K562 treated with DMSO at 1 percent for 24 hours (cell line): ENCODE measurements around the gene CALHM4. TPM values are rescaled to one million over a fixed set of nuclear protein-coding genes. Genes with fewer than 3 reads are reported as not detected.

Experiments
- total RNA-seq: library from RNA; unstranded; fragments of 300-600 nt; gene quantifications from 2 replicates; pipeline ENCODE4 v1.2.3, GENCODE V29; 2022; ENCODE audit warnings: low read depth; ENCODE audit not compliant: insufficient read depth

CALHM4 gene, protein sequence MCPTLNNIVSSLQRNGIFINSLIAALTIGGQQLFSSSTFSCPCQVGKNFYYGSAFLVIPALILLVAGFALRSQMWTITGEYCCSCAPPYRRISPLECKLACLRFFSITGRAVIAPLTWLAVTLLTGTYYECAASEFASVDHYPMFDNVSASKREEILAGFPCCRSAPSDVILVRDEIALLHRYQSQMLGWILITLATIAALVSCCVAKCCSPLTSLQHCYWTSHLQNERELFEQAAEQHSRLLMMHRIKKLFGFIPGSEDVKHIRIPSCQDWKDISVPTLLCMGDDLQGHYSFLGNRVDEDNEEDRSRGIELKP
- total RNA-seq: not detected in 2 replicates

DNA sequence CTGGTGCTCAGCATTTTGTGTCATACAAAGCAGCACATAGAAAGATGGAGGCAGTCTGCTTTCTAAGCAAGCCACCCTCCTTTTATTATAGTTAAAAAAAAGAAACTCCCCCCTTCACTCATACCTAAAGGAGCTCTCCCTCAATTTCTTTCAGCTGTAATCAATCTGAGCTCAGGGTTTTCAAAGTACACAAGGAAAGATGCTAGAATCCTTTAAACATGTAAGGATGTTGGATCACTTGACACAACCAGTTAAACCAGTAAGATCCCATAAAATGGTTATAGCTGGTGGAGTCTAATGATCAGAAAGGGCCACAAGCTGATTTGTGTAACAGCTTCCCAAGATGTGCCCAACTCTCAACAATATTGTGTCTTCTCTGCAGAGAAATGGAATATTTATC is at the start of gene CALHM4:
TSS of gene CALHM4 (plus strand) at position 301 of the 400 bp plus-strand sequence. CDS start at position 344, 43 bp downstream.

DNA sequence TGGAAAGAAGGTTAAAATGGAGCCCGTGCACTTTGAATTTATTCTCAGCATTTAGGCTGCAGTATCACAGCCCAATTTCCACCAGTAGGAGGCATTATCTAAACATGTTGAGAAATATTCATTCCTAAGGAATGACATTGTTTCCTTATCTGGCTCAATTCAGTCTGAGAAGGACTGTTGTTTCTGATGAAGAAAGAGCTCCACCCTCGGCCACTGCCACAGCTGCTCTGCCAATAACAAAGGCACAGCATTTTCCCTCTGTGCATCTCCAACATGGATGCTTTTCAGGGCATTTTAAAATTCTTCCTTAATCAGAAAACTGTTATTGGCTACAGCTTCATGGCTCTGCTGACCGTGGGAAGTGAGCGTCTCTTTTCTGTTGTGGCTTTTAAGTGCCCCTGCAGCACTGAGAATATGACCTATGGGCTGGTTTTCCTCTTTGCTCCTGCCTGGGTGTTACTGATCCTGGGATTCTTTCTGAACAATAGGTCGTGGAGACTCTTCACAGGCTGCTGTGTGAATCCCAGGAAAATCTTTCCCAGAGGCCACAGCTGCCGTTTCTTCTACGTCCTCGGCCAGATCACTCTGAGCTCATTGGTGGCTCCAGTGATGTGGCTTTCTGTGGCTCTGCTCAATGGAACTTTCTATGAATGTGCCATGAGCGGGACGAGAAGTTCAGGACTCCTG is 42.0 kb upstream of the CALHM4 start, which contains the start of gene CALHM5:
TSS of gene CALHM5 (plus strand) at position 216 of the 687 bp plus-strand sequence. CDS start at position 274, 58 bp downstream.

GRCh38 chr6:116545651-116546050 is 7.9 kb upstream of the CALHM4 start, which contains the start of gene TRAPPC3L:
TSS of gene TRAPPC3L (minus strand) at chr6:116545684. CDS start at chr6:116545514, 170 bp downstream.

GRCh38 chr6:116570856-116571682 is 17.5 kb downstream of the CALHM4 start, which contains the start of gene RWDD1:
TSS of gene RWDD1 (plus strand) at chr6:116571504. CDS start at chr6:116571583, 79 bp downstream.

Other genes with a start within 250 kb of the CALHM4 start
- gene DSE, start 182.8 kb upstream of the CALHM4 start, total RNA-seq: 1.3 and 2.0 TPM in 2 replicates
- gene CALHM6, start 92.4 kb upstream of the CALHM4 start, total RNA-seq: 0.29 TPM in 1 of 2 replicates, not detected in the other
- 0.10 and 0.16 TPM in 2 replicates for gene CALHM5, start 42.1 kb upstream of the CALHM4 start, total RNA-seq
- gene TRAPPC3L, start 8.1 kb upstream of the CALHM4 start, total RNA-seq: not detected in 2 replicates
- gene RWDD1, start 17.8 kb downstream of the CALHM4 start, total RNA-seq: 19.2 and 22.2 TPM in 2 replicates
- gene RSPH4A, start 62.7 kb downstream of the CALHM4 start, total RNA-seq: not detected in 2 replicates
- 12.0 and 12.7 TPM in 2 replicates for gene ZUP1, start 115.0 kb downstream of the CALHM4 start, total RNA-seq
- 2.3 and 3.2 TPM in 2 replicates for gene KPNA5, start 127.5 kb downstream of the CALHM4 start, total RNA-seq
- gene FAM162B, start 212.0 kb downstream of the CALHM4 start, total RNA-seq: not detected in 2 replicates